ENCODE results near the gene SH3BGRL2.

SH3BGRL2 gene

DNA sequence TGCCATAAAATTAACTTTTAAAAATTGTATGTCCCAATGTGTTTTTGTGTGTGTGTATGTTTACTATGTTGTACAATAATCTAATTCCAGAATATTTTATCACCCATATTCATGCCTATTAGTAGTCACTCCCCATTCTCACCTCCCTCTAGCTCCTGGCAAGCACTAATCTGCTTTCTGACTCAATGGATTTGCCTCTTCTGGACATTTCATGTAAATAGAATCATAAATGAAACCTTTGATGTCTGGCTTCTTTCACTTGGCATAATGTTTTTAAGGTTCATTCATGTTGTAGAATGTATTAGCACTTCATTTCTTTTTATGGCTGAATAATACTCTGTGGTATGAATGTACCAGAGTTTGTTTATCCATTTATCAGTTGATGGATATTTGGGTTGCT lies 15.4 kb downstream of the SH3BGRL2 start:
- POLR2A ChIA-PET = no interaction called here
- H3K27ac ChIP-seq (ENCODE audit: extremely low read depth, low read depth, low read length) = no peak overlapping the region
- H3K9me3 ChIP-seq (ENCODE audit: control insufficient read depth, insufficient read depth, low read depth, low read length) = no peaks in the 10 kb centered on the region
- H3K4me3 ChIP-seq (ENCODE audit: low read depth, low read length) = no peak overlapping the region
- CTCF ChIA-PET = interaction anchor here (0.6 to 1.7 kb wide), 4 partner anchors 26 to 76 kb away, joined by 3 to 4 read pairs (median 3); no protein-coding TSS in a partner anchor
- H3K4me1 ChIP-seq (ENCODE audit: control insufficient read depth, insufficient read depth, low read length) = 0 out of 2 replicates have a peak, but pooled peaks cover 7% of the 10 kb centered on the region
- TF ChIP-seq ZSCAN16 (tag by site-specific recombination; IDR thresholded peaks at IDR 0.05) = no peak
- H3K36me3 ChIP-seq (ENCODE audit: control insufficient read depth in 2 of 2, insufficient read depth in 1 of 2, low read length in 2 of 2) = no peaks in the 10 kb centered on the region

GRCh38 chr6:79647741-79648140 lies 16.6 kb downstream of the SH3BGRL2 start:
- Histone ChIP-seq H3K36me3 (ENCODE audit: control insufficient read depth in 2 of 2, insufficient read depth in 1 of 2, low read length in 2 of 2) (no peaks in the 10 kb centered on the region), H3K27ac (ENCODE audit: extremely low read depth, low read depth, low read length) (no peak overlapping the region), H3K4me1 (ENCODE audit: control insufficient read depth, insufficient read depth, low read length) (0 out of 2 replicates have a peak, but pooled peaks cover 7% of the 10 kb centered on the region), H3K9me3 (ENCODE audit: control insufficient read depth, insufficient read depth, low read depth, low read length) (no peaks in the 10 kb centered on the region), H3K4me3 (ENCODE audit: low read depth, low read length) (no peak overlapping the region)
- ChIA-PET POLR2A (no interaction called here), CTCF (interaction anchor here (1.6 kb wide), 1 partner anchor 15 kb away, joined by 4 read pairs; no protein-coding TSS in a partner anchor)
- TF ChIP-seq ZNF785 (tag by site-specific recombination; IDR thresholded peaks at IDR 0.05) (no peak), YY2 (tag by site-specific recombination; IDR thresholded peaks at IDR 0.05) (no peak), ZBTB44 (tag by site-specific recombination; IDR thresholded peaks at IDR 0.05) (no peak), ZNF521 (tag by site-specific recombination; IDR thresholded peaks at IDR 0.05) (no peak), ZNF558 (tag by site-specific recombination; IDR thresholded peaks at IDR 0.05) (no peak), ZNF174 (tag by site-specific recombination; IDR thresholded peaks at IDR 0.05) (no peak), ZNF473 (tag by site-specific recombination; IDR thresholded peaks at IDR 0.05) (no peak), ZSCAN23 (tag by site-specific recombination; IDR thresholded peaks at IDR 0.05) (no peak), ZNF548 (tag by site-specific recombination; IDR thresholded peaks at IDR 0.05) (no peak)
- TF ChIP-seq, protein P1, sequence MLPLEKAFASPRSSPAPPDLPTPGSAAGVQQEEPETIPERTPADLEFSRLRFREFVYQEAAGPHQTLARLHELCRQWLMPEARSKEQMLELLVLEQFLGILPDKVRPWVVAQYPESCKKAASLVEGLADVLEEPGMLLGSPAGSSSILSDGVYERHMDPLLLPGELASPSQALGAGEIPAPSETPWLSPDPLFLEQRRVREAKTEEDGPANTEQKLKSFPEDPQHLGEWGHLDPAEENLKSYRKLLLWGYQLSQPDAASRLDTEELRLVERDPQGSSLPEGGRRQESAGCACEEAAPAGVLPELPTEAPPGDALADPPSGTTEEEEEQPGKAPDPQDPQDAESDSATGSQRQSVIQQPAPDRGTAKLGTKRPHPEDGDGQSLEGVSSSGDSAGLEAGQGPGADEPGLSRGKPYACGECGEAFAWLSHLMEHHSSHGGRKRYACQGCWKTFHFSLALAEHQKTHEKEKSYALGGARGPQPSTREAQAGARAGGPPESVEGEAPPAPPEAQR (tag by site-specific recombination; IDR thresholded peaks at IDR 0.05) = no peak
- TF ChIP-seq, protein P2, sequence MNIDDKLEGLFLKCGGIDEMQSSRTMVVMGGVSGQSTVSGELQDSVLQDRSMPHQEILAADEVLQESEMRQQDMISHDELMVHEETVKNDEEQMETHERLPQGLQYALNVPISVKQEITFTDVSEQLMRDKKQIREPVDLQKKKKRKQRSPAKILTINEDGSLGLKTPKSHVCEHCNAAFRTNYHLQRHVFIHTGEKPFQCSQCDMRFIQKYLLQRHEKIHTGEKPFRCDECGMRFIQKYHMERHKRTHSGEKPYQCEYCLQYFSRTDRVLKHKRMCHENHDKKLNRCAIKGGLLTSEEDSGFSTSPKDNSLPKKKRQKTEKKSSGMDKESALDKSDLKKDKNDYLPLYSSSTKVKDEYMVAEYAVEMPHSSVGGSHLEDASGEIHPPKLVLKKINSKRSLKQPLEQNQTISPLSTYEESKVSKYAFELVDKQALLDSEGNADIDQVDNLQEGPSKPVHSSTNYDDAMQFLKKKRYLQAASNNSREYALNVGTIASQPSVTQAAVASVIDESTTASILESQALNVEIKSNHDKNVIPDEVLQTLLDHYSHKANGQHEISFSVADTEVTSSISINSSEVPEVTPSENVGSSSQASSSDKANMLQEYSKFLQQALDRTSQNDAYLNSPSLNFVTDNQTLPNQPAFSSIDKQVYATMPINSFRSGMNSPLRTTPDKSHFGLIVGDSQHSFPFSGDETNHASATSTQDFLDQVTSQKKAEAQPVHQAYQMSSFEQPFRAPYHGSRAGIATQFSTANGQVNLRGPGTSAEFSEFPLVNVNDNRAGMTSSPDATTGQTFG (tag by site-specific recombination; IDR thresholded peaks at IDR 0.05; ENCODE audit: borderline replicate concordance) = no peak

DNA sequence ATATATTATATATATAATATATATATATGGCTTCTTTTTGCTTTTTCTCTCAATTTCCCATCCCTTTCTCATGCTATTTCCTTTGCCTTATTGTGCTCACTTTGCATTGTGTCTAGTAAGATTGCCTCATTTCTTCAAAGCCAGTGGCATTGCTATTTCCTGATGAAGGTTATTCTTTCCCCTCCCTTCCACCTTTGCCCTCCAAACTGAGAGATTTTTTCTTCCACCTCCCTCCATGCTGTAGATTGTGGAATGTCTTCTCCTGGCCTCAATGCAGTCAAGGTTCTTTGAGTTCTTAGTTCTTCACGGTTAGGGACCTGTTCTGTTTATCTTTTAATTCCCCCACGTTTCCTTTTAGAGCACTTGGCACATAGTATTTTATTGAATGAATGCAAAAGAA lies 17.2 kb downstream of the SH3BGRL2 start:
- Histone ChIP-seq H3K36me3 (ENCODE audit: control insufficient read depth in 2 of 2, insufficient read depth in 1 of 2, low read length in 2 of 2) (no peaks in the 10 kb centered on the region), H3K4me3 (ENCODE audit: low read depth, low read length) (no peak overlapping the region), H3K27ac (ENCODE audit: extremely low read depth, low read depth, low read length) (no peak overlapping the region), H3K4me1 (ENCODE audit: control insufficient read depth, insufficient read depth, low read length) (0 out of 2 replicates have a peak, but pooled peaks cover 7% of the 10 kb centered on the region), H3K9me3 (ENCODE audit: control insufficient read depth, insufficient read depth, low read depth, low read length) (no peaks in the 10 kb centered on the region)
- ChIA-PET CTCF (interaction anchor here (0.8 to 1.6 kb wide), 4 partner anchors 15 to 220 kb away, joined by 4 to 6 read pairs (median 4); no protein-coding TSS in a partner anchor), POLR2A (no interaction called here)
- TF ChIP-seq ZNF26 (tag by site-specific recombination; IDR thresholded peaks at IDR 0.05) = no peak
- no peak for TF ChIP-seq ZBTB20 (tag by site-specific recombination; IDR thresholded peaks at IDR 0.05)
- no peak for TF ChIP-seq ZNF677 (tag by site-specific recombination; IDR thresholded peaks at IDR 0.05)
- TF ChIP-seq, protein P3, sequence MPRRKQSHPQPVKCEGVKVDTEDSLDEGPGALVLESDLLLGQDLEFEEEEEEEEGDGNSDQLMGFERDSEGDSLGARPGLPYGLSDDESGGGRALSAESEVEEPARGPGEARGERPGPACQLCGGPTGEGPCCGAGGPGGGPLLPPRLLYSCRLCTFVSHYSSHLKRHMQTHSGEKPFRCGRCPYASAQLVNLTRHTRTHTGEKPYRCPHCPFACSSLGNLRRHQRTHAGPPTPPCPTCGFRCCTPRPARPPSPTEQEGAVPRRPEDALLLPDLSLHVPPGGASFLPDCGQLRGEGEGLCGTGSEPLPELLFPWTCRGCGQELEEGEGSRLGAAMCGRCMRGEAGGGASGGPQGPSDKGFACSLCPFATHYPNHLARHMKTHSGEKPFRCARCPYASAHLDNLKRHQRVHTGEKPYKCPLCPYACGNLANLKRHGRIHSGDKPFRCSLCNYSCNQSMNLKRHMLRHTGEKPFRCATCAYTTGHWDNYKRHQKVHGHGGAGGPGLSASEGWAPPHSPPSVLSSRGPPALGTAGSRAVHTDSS (tag by site-specific recombination; IDR thresholded peaks at IDR 0.05) = no peak
- no peak for TF ChIP-seq ZNF239 (tag by site-specific recombination; IDR thresholded peaks at IDR 0.05)
- no peak for TF ChIP-seq REST (tag by site-specific recombination; IDR thresholded peaks at IDR 0.05)
- no peak for TF ChIP-seq ZEB2 (tag by site-specific recombination; IDR thresholded peaks at IDR 0.05)
- no peak for TF ChIP-seq ZNF510 (tag by site-specific recombination; IDR thresholded peaks at IDR 0.05; ENCODE audit: insufficient replicate concordance)
